Urothelium cell line (cell line): Measurements from ENCODE around the gene BTRC.
A peak's percentile ranks its signal among the peaks of the same experiment; 100 is the strongest.

ENCODE experiments used
- DNase-seq: peaks from one replicate; pipeline ENCODE4 v3.0.0; 2011; ENCODE audit warnings: low spot score, mixed read lengths
- FAIRE-seq: peaks from 2 replicates; lab custom pipeline; 2011; peaks lifted over from hg19 to GRCh38; lab: Jason Lieb, UNC

Gene BTRC

DNA sequence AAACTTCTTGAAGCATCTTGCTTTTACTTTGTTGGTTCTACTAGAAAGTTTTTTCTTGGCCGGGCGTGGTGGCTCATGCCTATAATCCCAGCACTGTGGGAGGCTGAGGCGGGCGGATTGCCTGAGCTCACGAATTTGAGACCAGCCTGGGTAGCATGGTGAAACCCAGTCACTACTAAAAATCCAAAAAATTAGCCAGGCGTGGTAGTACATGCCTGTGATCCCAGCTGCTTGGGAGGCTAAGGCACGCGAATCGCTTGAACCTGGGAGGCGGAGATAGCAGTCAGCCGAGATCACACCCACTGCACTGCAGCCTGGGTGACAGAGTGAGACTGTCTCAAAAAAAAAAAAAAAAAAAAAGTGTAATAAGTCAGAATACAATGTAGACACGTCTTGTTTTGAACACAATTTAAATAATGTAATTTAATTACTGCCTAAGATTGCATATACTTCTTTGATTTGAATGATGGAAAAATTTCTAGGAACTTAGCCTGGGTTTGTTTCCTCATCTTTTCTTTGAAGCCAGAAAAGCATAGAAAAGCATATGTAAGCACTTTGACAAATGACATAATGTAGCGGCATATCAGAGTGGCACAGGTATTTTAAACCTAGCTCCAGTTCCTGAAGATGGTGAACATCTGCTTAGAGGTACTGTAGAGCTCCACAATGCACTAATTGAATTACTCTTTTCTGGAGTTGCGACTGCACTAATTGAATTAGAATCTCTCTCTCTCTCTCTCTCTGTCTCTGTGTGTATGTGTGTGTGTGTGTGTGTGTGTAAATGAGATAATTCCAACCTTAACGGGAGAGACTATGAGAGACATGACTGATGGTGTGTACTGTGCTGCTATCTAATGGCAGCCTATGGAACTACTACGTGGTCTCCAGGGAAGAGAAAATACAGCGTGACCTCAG lies 87.8 kb downstream of the BTRC start:
- DNase-seq (peak; percentile 72), FAIRE-seq (peak; percentile 89)

DNA sequence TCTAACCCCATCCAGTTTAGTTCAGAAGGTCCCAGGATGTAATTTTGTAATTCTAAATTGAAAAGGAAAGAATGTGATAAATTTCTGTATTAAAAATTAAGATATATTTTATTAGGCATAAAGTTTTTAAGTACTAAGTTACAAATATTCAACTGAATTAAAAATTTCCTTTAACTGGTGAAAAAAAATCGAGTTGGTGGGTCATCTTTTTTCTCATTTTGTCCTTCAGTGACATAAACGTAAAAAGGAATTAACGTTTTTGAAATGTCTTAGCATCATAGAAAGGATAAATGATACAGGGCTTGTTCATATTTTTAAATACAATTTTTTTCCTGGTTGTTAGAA lies 88.5 kb downstream of the BTRC start:
- FAIRE-seq = no peak

DNA sequence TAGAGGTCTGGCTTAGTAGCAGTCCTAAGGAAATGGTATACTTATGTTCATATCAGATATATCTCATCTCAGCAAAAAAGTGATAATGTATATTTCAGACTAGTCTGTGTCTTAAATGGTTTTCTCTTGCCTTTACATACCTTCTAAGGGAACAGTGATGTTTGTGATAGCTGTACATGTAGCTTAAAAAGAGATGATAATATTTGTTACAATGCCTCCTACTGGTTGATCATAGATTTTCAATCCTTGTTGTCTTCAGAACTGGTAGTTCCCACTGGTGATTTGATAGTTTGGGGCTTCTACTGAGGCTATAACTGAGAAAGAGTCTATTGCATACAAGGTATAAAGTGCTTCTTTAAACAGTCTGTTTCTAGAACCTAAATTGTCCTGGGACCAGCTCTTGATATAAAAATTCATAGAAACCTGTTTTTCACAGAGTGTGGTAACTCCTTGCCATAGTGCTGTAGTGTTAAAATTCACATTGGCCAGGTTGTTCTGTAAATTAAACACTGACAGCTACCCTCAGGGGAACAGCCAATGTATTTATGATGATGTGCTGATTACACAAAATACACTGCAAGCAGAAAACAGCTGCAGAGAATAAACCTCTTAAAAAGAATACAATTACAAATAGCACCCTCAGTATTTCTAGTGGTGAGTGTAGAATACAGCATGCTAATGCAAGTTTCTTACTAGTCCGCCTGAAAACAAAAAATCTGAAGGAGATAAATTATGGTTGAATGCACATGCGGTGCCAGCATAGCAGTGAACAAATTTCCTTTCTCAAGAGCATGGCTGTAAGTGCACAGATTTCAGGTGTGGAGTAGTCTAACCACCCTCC lies 90.3 kb downstream of the BTRC start:
- DNase-seq = no peak
- FAIRE-seq = no peak

More for the DNA sequence above, 88.5 kb downstream of the BTRC start:
- DNase-seq = no peak

DNA sequence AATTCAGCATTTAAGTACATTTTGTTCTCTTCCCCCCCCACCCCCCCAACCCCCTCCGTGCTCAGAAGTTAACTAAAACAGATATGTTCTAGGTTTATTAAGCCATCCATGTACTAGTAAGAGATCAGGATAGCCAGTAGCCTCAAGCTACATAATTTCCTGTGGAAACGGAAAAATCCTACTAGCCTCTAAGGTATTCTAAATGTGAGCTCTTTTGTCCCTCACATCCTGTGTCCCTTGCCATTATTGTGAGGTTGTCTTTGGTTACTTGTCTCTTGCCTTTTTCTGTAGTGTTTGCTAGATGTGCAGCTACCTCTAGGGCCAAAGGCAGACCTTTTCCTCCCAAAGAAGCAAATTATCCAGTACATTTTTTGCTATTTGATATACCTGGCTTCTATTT lies 92.1 kb downstream of the BTRC start:
- FAIRE-seq (no peak), DNase-seq (no peak)

DNA sequence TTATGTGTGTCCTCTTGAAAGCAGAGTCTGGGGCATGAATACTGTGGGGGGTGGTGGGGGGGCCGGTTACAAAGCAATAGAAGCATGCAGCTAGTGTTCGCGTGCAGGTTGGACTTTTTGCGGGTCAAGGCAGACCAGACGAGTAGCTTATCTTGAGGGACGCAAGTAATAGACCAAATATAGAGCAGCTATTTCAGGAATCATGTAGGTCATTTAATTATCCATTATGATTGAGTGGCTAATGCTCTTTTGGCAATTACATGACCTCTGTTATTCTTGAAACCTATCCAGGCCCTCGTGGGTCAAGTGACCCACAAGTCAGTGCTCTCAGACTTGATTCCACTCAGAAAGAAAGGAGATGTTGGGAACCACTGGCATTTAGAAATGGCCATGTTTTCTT lies 93.0 kb downstream of the BTRC start:
- FAIRE-seq (no peak), DNase-seq (no peak)

DNA sequence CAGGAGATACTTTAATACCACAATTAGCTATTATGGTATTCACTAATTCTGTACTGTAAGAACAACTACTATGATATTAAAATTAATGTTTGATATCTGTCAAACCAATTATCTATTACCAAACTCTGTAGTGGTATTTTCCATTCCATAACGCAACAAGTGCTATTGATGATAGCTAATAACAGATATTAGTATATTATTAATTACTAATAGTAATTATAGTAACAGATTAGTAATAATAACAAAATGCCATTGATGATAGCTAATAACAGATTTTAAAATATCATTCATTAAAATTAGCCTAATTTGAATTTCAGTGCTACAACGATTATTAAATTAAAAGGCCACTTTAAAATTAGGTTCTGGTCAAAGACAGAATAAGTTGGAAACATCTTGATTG lies 93.5 kb downstream of the BTRC start:
- no peak for DNase-seq
- FAIRE-seq = no peak

DNA sequence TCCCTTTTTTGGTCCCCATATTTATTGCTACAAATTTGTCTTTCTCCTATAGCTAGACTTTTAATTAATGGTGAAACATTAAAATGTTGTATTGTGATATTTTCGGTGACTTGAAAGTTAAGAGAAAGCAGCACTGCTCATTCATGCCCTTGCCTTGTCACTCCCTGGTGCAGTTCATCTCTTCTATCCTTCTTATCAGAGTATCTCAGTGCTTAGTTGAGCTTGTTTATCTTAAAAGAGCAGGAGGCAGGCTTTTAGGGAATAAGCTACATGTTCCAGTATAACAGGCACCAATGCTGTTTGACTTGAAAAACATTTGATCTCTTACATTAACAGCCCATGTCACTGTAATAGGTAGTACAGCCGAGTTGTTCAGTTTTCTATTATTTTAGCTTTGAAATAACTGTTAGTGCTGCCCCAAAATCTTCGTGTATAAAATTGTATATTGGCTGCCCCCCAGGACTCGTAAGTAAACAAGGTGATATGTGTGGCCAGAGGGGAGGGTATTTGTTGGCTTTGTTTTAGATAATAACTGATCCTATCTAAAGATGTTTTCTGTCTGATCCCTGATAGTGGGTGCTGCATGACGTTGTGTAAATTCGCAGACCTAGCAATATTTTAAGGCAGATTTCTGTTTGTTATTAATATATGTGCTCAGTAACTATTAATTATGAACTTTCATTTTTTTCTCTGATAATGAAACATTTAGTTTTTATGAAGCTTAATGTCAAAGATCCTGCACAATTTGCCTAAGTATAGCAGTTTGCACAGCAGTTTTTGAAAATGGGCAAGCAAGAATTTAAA lies 96.5 kb downstream of the BTRC start:
- DNase-seq = no peak
- FAIRE-seq = no peak

DNA sequence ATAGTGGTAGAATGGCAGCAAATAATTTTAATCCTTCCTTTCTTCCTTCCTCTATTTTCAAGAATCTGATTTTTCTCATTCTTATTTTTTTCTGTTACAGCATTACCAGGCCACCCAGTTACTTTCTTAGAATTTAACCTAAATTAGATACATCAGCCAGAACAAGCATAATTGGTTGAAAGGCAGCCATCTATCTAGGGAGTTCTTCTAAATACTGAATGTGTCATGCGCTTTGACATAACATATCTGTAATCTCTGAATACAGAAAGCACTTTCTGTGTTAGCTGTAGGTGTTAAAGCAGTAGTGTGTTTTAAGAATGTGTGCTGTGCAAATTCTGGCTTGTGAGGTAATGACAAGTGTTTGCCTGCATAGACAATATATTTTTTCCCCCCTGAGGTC lies 97.3 kb downstream of the BTRC start:
- FAIRE-seq = no peak
- DNase-seq = no peak

DNA sequence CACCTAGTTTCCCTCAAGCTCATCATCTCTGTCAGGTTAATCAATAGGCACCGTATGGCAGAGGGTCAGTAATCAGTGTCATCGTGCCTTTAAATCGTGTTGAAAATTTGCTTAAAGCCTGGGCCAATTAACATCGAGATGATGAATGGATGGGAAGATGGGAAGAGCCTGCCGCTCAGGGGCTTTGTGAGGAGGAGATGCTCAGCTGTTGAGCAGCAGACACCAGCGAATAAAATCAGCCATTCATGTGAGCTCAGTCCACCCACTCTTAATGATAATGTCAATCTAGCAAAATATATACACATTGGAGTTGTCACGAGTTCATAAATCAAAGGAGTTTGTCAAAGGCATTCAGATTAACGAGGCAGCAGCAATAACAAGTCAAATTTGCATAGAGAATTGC lies 97.7 kb downstream of the BTRC start:
- FAIRE-seq = peak; percentile 48

DNA sequence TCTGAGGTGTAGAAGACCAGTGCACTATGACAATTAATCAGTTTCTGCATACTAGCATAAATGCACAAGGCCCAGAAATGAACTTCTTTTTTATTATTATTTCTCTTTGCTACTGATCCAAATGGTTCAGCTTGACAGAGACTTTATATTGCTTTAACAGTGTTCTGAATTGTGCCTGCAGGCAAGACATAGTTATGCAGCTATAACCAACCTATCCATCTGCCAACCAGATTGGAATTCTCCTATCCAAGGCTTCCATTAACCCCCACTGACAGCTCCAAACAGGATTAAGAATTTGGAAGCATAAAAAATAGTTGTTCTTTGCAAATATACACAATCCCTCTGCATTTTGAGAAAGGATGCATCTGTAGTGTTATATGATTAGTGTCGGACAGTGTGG lies 98.2 kb downstream of the BTRC start:
- DNase-seq (no peak), FAIRE-seq (no peak)

More for the DNA sequence above, 97.7 kb downstream of the BTRC start:
- DNase-seq = no peak

DNA sequence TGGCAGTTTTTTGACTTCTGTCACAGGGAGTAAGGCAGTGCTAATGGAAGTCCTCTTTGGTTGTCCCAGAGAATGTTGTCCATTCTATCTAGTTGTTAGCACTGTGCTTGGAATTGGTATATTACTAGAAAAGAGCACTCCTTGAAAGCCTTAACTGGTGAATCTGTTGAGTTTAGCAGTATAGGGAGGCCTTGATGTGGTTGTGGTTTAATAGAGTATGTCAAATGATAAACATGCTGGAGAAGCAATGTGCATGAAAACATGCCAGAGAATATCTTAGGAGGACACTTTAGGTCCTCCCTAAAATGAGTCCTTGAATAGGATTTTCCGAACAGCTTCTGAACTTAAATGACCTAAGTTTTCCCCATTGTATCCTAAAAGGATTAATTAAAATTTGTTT lies 98.6 kb downstream of the BTRC start:
- FAIRE-seq (no peak), DNase-seq (no peak)

DNA sequence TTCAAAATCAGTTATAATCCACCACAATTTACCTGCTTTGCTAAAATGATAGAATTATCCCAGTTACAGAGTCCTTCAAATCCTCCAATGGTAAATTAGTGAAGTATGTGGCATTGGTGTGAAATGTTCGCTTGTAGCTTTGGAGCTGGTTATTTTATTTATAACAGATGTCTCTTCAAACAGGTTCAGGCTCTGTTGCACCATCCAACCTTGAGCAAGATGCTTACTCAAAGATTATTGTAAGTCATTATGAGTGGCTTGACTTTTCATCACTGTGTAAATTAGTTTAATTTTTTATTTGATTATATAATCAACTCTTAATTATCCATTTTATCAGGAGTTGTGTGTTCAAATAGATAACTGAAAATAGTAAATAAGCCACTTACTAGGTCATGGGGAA lies 99.4 kb downstream of the BTRC start:
- FAIRE-seq (no peak), DNase-seq (no peak)

DNA sequence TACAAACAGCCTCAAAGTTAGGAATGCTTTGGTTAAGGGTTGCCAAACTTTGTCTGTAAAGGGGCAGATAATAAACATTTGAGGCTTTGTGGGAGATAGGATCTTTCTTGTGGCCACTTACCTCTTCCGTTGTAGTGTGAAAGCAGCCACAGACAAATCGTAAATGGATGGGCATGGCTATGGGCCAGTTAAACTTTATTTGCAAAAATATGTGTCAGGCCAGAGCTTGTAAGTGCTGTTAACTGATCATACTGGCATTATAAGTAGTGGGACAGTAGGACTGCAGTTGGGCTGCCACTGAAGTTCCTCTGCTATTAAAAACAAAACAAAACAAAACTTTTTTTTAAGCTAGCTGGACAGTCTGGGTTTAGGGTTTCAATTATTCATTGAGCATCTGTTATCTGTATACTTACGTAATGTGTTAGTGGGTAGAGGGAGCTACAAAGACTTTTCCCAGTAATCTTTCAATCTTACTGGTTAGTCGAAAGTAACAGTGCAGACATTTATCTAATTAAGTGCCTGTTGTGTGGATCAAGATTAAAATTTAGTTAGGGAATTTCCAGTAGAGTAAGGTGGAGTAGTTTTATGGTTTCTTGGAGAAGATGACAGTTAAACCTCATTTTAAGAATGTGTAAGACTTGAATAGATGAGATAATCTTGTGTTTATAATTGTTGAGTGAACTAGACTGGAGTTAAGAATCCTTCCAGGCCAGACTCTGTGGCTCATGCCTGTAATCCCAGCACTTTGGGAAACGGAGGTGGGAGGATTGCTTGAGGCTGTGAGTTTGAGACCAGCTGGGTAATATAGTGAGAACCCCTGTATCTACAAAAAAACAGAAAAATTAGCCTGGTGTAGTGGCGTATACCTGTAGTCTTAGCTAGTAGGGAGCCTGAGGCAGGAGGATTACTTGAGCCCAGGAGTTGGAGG lies 100.1 kb downstream of the BTRC start:
- DNase-seq = no peak
- no peak for FAIRE-seq

DNA sequence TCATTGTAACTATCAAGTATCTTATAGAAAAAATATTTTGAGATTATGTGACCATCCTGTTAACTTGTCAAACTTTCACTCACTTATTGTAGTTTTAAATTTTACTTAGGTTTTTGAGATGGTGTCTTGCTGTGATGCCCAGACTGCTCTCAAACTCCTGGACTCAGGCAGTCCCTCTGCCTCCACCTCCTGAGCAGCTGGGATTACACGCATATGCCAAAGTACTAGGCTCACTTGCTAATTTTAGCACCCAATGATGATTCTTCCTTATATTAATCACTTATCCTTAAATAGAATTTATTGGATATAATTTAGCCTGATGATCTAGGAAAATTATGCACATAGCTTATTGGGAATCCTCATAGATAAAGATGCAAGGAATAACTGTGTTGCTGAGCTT lies 104.9 kb downstream of the BTRC start:
- no peak for DNase-seq
- no peak for FAIRE-seq

DNA sequence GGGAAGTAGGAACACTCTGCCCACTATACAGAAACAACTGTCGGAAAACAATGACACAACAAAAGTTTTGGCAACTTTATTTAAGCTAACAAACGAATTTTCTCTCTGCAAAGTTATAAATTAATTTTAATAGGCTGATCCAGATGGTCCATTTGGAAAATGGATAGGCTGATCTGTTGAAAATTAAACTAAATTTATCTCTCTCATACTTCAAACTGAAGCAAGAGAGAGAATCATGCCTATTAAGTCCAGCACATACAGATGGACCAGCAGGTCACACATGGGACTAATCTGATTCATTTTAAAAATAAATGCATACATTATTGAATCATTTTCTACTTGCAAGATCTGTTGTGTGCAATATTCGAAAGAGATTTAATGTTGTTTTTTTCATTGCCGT lies 110.1 kb downstream of the BTRC start:
- FAIRE-seq (no peak), DNase-seq (no peak)

DNA sequence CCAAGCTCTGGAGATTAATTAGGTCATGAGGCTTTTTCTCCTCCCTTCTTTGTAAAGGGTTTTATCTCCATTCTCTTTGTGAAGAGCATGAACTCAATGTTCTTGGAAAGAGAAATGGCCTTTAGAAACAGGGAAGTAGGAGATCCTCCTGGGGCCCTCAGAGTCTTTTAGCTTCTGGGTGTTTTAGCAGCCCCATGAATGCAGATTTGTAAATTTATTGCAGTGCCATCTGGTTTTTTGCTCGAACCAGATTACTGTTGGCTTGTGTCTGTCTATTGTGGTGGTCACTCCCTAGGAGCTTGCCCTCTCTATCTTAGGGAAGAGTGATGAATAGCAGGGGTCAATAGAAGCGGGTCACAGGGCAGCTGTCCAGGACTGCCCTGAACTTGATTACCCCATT lies 110.6 kb downstream of the BTRC start:
- DNase-seq = no peak

DNA sequence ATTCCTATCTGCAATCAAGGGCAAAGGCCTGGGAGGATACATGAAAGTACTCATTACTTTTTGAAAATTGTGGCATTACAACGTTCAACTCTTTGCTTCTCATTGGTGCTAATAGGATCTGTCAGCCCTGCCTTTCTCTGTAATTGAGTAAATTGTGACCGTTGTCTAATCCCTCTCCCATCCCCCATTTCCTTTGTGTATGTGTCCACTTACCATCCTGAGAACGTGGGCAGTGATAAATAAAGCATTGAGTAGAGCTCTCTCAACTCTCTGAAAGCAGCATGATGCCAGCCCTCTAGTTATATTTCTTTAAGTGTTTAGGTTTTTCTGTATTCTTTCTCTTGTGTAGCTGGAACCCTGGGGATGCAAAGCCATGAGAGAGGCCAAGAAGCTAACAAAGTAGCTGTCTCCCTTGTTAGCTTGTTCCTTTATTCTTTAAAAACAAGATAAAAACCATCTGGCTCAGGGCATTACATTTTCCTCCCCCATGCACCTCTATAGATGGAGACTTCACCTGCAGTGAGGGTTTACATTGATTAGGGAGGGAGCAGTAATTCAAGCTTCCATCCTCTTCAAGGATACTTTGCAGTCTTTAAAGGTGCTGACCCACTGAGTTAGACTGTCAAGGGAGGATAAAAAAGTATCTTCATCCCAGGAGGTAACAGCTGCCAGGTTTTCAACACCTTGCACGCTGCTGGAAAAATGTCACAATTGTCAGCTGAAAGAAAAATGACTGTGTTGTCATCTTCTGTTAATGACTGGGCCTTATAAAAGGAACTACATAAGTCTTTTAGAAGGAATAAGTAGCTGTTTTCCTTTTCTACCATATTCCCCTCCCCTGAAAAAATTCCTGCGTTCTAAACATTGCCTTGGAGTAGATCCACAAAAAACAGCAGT lies 112.3 kb downstream of the BTRC start:
- FAIRE-seq = no peak

More for the DNA sequence above, 110.6 kb downstream of the BTRC start:
- FAIRE-seq = no peak

DNA sequence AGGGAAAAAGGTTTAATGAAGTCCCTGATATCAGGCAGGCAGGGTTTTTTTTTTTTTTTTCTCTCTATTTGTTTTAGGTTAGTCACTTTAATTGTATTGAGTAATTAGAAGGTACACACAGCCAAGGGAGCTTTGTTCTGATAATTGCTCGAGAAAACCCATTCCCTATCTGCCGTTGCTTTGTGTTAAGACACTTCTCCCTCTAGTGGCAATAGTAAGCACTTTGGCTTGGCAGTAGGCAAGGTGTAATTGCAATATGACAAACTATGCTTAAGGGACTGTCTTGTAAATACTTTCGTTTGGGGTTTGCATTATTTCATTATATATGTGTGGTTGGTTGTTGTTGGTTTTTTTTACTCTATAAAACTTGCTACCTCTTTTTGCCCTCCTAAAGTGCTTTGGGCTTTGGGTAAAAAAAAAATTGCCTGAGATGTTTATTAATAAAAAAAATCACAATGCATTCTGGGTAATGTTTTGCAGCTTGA lies 113.4 kb downstream of the BTRC start:
- FAIRE-seq (peak; percentile 63), DNase-seq (peak; percentile 75)

More for the DNA sequence above, 112.3 kb downstream of the BTRC start:
- DNase-seq = no peak

DNA sequence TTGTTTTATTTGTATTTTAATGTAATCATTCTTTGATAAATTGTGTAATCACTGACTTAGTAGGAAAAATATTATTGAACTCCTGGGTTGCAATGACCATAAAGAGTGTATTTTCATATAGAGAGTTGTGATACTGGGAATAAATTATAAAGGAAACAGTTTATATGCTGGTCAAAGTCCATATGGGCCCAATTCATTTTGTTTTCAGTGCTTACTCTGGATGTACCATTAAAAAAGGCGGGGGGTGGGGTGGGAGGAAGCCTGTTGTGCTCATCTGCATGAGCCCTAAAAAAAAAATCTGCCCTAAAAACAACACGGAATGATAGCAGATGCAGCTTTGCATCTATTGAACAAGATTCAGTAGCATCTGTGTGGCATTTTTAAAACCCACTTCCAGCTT lies 114.2 kb downstream of the BTRC start:
- FAIRE-seq = no peak
- no peak for DNase-seq
